GM12864 (cell line): Measurements from ENCODE around the gene PRSS21.

Source experiments
- DNase-seq: peaks from one replicate; pipeline ENCODE4 v3.0.0-alpha.2; 2011; ENCODE audit warnings: low read depth
- H3K4me3 ChIP-seq: 2 replicates; pipeline ENCODE4 v1.5.1; 2011; ENCODE audit warnings: mild to moderate bottlenecking, low read depth, low read length, control low read depth
- TF ChIP-seq, protein P1 (sequence below): IDR thresholded peaks from 2 replicates; pipeline ENCODE4 v1.5.1; 2011; ENCODE audit warnings: low read depth, mild to moderate bottlenecking, moderate library complexity, low read length, control low read depth, inconsistent platforms; ENCODE audit errors: missing control alignments

Gene PRSS21

DNA sequence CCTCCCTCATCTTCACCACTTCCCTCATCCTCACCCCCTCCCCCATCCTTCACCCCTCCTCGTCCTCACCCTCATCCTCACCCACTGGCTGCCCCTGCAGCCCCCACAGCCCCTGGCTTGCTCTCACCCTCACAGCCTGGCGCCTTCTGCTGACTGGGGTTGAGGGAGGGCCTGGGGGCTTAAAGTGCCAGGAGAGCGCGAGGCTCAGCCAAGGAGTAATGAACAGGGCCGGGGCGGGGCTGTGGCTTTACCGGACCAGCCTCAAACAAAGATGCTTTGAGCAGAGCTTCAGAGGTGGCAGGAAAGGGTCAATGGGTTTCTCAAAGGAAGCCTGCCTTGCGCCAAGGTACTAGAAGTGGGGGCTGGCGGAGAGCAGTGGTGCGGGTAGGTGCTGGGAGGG, 29.6 kb upstream of the PRSS21 start, which contains the start of gene PRSS33:
Gene PRSS33, minus strand, starts transcription at position 155 of the 400 bp plus-strand sequence. CDS start 1,013 bp downstream, outside the sequence.
- no peak for DNase-seq
- H3K4me3 ChIP-seq, result no peak within 1 kb of the TSS
- TF ChIP-seq, protein P1, sequence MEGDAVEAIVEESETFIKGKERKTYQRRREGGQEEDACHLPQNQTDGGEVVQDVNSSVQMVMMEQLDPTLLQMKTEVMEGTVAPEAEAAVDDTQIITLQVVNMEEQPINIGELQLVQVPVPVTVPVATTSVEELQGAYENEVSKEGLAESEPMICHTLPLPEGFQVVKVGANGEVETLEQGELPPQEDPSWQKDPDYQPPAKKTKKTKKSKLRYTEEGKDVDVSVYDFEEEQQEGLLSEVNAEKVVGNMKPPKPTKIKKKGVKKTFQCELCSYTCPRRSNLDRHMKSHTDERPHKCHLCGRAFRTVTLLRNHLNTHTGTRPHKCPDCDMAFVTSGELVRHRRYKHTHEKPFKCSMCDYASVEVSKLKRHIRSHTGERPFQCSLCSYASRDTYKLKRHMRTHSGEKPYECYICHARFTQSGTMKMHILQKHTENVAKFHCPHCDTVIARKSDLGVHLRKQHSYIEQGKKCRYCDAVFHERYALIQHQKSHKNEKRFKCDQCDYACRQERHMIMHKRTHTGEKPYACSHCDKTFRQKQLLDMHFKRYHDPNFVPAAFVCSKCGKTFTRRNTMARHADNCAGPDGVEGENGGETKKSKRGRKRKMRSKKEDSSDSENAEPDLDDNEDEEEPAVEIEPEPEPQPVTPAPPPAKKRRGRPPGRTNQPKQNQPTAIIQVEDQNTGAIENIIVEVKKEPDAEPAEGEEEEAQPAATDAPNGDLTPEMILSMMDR, result no peak

DNA sequence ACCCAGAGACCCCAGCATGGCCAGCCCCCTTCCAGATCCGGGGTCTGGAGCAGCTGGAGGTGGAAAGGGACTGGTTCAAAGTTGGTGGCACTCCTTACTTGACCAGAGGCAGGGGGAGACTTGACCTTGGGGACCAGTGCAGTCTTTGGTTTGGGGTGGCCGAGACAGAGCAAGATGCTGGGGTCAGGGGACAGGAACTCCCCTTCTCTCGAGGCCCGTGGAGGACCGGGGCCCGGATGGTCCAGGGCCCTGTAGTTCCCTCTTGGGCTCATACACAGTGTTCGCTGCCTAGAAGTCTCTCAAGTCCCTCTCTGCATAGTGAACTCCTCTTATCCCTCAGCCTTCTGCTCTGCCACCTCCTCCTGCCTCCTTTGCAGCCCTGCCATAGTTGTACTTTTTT, 29.1 kb upstream of the PRSS21 start:
- TF ChIP-seq, protein P1, result no peak
- DNase-seq, result no peak
- H3K4me3 ChIP-seq, result no peak overlapping the region

DNA sequence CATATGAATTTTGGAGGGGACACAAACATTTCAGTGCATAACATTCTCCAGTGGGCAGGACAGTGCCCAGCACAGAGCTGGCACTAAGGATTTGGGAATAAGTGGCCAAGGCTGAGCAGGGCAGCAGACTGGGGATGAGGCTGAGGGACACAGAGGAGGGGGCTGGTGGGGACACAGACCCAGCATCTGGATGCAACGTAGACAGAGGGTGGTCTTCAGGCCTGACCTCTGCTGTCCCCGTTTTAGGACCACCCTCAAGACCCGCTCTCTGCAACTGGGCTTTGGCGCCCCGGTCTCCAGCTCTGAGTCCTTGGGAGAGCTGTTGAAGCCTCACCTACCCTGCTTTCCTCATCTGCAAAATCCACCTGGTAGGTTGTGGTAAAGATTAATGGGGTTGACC, 26.4 kb upstream of the PRSS21 start:
- TF ChIP-seq, protein P1, result no peak
- no peak for DNase-seq
- no peak overlapping the region for H3K4me3 ChIP-seq

DNA sequence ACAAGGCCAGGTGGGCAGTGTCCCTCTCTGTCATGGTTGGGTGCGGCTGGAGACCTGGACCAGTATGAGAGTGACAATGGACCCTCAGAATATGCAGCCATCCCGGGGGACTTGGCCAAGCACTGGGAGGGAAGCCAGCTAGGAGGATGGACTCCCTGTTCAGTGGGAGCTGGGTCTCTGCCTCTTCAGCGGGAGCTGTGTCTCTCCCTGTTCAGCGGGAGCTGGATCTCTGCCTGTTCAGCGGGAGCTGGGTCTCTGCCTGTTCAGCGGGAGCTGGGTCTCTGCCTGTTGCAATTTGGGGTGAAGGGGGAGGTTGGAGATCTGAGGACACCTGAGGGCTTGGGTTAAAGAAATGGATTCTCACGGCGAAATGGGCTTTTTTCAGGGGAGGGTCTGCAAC, 25.9 kb upstream of the PRSS21 start:
- H3K4me3 ChIP-seq, result no peak overlapping the region
- DNase-seq, result no peak
- TF ChIP-seq, protein P1, result no peak

DNA sequence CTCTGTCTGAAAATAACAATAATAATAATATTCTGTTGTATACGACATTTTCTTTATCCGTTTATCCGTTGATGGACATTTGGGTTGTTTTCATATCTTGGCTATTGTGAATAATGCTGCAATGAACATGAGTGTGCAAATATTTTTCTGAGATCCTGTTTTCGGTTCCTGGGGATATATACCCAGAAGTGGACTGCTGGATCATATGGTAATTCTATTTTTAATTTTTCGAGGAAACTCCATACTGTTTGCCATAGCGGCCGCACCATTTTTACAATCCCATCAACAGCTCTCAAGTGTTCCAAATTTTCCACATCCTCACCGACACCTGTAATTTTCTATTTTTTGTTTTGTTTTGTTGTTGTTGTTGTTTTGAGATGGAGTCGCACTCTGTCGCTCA, 24.1 kb upstream of the PRSS21 start:
- no peak overlapping the region for H3K4me3 ChIP-seq
- no peak for DNase-seq
- TF ChIP-seq, protein P1, result no peak

DNA sequence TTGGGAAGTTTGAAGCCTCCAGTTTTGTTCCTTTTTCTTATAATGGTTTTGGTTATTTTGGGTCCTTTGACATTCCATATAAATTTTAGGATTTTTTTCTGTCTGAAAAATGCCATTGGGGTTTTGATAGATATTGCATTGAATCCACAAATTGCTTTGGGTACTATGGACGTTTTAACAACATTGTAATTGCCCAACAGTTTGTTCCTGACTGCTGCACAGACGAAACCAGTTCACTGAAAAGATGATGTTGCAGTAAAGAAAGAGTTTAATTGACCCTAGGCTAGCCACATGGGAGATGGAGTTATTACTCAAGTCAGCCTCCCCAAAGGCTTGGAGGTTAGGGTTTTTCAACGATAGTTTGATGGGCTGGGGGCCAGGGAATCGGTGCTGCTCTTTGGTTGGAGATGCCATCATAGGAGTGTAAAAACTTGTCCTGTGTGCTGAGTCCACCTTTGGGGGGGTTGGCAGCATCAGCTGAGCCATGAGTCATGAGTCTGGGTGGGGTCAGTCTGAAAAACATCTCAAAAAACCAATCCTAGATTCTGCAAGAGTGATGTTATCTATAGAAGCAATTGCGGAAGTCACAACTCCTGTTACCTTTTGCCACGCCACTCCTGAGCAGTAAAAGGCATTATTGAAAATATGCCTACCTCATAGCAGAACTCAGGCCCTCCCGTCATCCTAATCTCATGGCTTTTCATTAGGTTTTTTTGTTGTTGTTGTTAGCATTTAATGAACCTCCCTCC, 21.5 kb upstream of the PRSS21 start:
- TF ChIP-seq, protein P1, result no peak
- no peak for DNase-seq
- no peak overlapping the region for H3K4me3 ChIP-seq

DNA sequence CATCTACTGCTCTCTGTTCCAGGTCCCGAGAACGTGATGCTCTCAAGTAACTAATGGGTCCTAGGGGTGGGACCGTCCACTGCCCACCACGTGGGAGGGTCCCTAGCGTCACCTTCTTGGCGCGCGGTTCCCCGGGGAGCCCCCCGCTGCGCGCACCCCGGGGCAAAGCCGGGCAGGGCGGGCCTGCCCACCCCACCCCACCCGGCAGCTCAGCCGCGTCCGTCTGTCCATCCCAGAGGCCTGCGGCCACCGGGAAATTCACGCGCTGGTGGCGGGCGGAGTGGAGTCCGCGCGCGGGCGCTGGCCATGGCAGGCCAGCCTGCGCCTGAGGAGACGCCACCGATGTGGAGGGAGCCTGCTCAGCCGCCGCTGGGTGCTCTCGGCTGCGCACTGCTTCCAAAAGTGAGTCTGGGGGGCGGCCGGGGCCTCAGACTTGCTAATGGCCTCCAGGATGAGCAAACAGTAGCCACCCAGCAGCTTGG, 18.3 kb upstream of the PRSS21 start:
- no peak overlapping the region for H3K4me3 ChIP-seq
- no peak for DNase-seq
- TF ChIP-seq, protein P1, result no peak
